ENCODE measurements around the gene CFAP251. TPM values are rescaled to one million over a fixed set of nuclear protein-coding genes. Genes with fewer than 3 reads are reported as not detected.

CFAP251 gene
- polyA plus RNA-seq, 1 donor from 2014 or later = 4.0 TPM

GRCh38 chr12:122006186-122006926 is 88.0 kb downstream of the CFAP251 start:
- Histone ChIP-seq H3K9ac (ENCODE audit: low read length) (no peak overlapping the region), H2AFZ (ENCODE audit: low read depth, low read length) (no peak overlapping the region), H3K4me2 (ENCODE audit: low read length) (no peak overlapping the region), H3K4me3 (ENCODE audit: low read length) (no peak overlapping the region), H3K27ac (ENCODE audit: low read length) (no peak overlapping the region), H4K20me1 (ENCODE audit: insufficient read depth) (no peaks in the 10 kb centered on the region), H3F3A (ENCODE audit: insufficient read depth, low read length, poor library complexity, severe bottlenecking) (no peaks in the 10 kb centered on the region), H3K79me2 (replicated peaks; ENCODE audit: insufficient read depth, low read length) (no peaks in the 10 kb centered on the region), H3K27me3 (ENCODE audit: insufficient read depth, low read depth, low read length) (no peaks in the 10 kb centered on the region), H3K9me3 (ENCODE audit: low read length) (no peaks in the 10 kb centered on the region), H3K9me2 (ENCODE audit: insufficient read depth, low read length) (no peaks in the 10 kb centered on the region), H3K36me3 (ENCODE audit: insufficient read depth, low read length) (no peaks in the 10 kb centered on the region)
- no peak for TF ChIP-seq REST (IDR thresholded peaks at IDR 0.05; ENCODE audit: borderline replicate concordance)

GRCh38 chr12:122009741-122010140 is 91.3 kb downstream of the CFAP251 start:
- Histone ChIP-seq H2AFZ (ENCODE audit: low read depth, low read length) (no peak overlapping the region), H3K9me3 (ENCODE audit: low read length) (no peaks in the 10 kb centered on the region), H3K27ac (ENCODE audit: low read length) (no peak overlapping the region), H3K9me2 (ENCODE audit: insufficient read depth, low read length) (no peaks in the 10 kb centered on the region), H3K9ac (ENCODE audit: low read length) (no peak overlapping the region), H3K27me3 (ENCODE audit: insufficient read depth, low read depth, low read length) (no peaks in the 10 kb centered on the region), H4K20me1 (ENCODE audit: insufficient read depth) (no peaks in the 10 kb centered on the region), H3K4me2 (ENCODE audit: low read length) (no peak overlapping the region), H3K36me3 (ENCODE audit: insufficient read depth, low read length) (no peaks in the 10 kb centered on the region), H3K79me2 (replicated peaks; ENCODE audit: insufficient read depth, low read length) (no peaks in the 10 kb centered on the region), H3F3A (ENCODE audit: insufficient read depth, low read length, poor library complexity, severe bottlenecking) (no peaks in the 10 kb centered on the region), H3K4me3 (ENCODE audit: low read length) (no peak overlapping the region)
- TF ChIP-seq EZH2 (IDR thresholded peaks at IDR 0.05; ENCODE audit: borderline replicate concordance, insufficient read depth, low read length, poor library complexity, severe bottlenecking) = no peak
- no peak for TF ChIP-seq POLR2AphosphoS5 (IDR thresholded peaks at IDR 0.05)
- no peak for TF ChIP-seq REST (IDR thresholded peaks at IDR 0.05; ENCODE audit: borderline replicate concordance)
- TF ChIP-seq EP300 (conservative IDR thresholded peaks at IDR 0.05; ENCODE audit: poor library complexity, severe bottlenecking) = no peak
- TF ChIP-seq TAF1 (IDR thresholded peaks at IDR 0.05; ENCODE audit: low read depth) = no peak
- TF ChIP-seq MXI1 (conservative IDR thresholded peaks at IDR 0.05; ENCODE audit: poor library complexity, severe bottlenecking) = no peak
- no peak for TF ChIP-seq RAD21 (conservative IDR thresholded peaks at IDR 0.05)
